Measurements from ENCODE around the gene TATDN2.
"Not testable (repeated sequence)": the region's sequence is repeated elsewhere in the genome, so short reads cannot be mapped to it uniquely, and the experiment has no call there.

The TATDN2 gene

GRCh38 chr3:10263646-10264363 is 15.5 kb downstream of the TATDN2 start:
- H3K4me3 ChIP-seq (ENCODE audit: low read length), result no peak overlapping the region
- peak; percentile 42 for DNase-seq (ENCODE audit: low read depth, low spot score)

- H3K4me3 ChIP-seq (ENCODE audit: low read length), result no peak overlapping the region
- no peak for DNase-seq (ENCODE audit: low read depth, low spot score)
Observed at GRCh38 chr3:10265833-10266232, 17.6 kb downstream of the TATDN2 start.

- DNase-seq (ENCODE audit: low read depth, low spot score); H3K4me3 ChIP-seq (ENCODE audit: low read length): not testable (repeated sequence)
Observed at GRCh38 chr3:10266936-10267335, 18.7 kb downstream of the TATDN2 start.

- H3K4me3 ChIP-seq (ENCODE audit: low read length), result no peak overlapping the region
- no peak for DNase-seq (ENCODE audit: low read depth, low spot score)
Observed at GRCh38 chr3:10268116-10268515, 19.9 kb downstream of the TATDN2 start.

- no peak overlapping the region for H3K4me3 ChIP-seq (ENCODE audit: low read length)
- DNase-seq (ENCODE audit: low read depth, low spot score), result no peak
Observed at GRCh38 chr3:10268930-10269329, 20.7 kb downstream of the TATDN2 start.

DNA sequence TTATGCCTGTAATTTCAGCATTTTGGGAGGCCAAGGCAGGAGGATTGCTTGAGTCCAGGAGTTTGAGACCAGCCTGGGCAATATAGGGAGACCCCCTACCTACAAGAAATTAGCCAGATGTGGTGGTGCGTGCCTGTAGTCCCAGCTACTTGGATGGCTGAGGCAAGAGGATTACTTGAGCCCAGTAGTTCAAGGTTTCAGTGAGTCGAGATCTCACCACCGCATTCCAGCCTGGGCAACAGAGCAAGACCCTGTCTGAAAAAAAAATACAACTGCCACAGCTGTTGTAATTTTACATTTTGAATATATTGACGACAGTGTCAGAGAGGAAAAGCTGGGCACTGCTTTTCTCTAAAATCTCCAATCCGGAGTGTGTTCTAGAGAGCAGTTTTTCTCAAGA is 21.2 kb downstream of the TATDN2 start:
- DNase-seq (ENCODE audit: low read depth, low spot score), result no peak
- H3K4me3 ChIP-seq (ENCODE audit: low read length), result no peak overlapping the region

DNA sequence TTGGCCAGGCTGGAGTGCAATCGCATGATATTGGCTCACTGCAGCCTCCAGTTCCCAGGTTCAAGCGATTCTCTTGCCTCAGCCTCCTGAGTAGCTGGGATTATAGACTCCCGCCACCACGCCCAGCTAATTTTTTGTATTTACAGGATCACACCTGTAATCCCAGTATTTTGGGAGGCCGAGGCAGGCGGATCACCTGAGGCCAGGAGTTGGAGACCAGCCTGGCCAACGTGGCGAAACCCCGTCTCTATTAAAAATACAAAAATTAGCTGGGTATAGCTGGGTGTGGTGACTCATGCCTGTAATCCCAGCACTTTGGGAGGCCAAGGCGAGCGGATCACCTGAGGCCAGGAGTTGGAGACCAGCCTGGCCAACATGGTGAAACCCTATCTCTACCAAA is 24.2 kb downstream of the TATDN2 start:
- H3K4me3 ChIP-seq (ENCODE audit: low read length); DNase-seq (ENCODE audit: low read depth, low spot score): not testable (repeated sequence)

DNA sequence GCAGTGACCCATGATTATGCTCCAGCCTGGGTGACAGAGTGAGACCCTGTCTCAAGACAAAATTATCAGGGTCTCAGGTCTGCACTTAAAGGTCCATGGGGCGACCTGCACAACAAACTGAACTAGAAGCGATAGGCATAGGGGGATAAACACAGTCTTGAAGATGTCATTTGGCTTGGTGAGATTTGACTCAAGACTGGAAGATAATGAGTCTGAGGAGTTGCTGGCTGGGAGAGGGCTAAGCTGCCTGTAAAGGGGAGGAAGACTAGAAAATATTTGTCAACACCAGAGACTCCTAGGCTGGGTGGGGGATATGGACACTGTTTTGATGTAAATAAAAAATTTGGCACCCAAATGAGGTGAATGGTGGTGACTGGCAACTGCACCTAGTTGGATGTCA is 24.7 kb downstream of the TATDN2 start:
- H3K4me3 ChIP-seq (ENCODE audit: low read length), result no peak overlapping the region
- no peak for DNase-seq (ENCODE audit: low read depth, low spot score)

- no peak for DNase-seq (ENCODE audit: low read depth, low spot score)
- no peak overlapping the region for H3K4me3 ChIP-seq (ENCODE audit: low read length)
Observed at GRCh38 chr3:10273702-10274305, 25.5 kb downstream of the TATDN2 start.

DNA sequence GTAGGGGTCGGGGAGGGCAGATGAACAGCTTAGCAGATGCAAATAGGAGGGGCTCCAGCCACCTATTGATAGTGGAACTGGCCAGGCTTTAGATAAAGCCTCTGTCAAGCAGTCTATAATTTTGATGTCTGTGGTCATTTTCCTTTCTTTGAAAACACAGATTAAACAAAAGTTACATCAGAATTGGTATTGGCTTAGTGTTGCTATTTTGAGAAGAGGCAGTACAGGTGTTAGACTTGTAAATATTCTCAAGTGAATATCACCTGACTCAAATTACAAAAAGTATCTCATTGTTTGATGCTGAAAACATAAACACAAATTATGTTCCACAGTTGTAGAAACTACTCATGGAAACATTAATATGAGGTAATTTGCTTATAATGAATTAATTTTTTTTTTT is 26.3 kb downstream of the TATDN2 start:
- DNase-seq (ENCODE audit: low read depth, low spot score), result no peak
- no peak overlapping the region for H3K4me3 ChIP-seq (ENCODE audit: low read length)

- DNase-seq (ENCODE audit: low read depth, low spot score), result no peak
- no peak overlapping the region for H3K4me3 ChIP-seq (ENCODE audit: low read length)
Observed at GRCh38 chr3:10277115-10277625, 28.9 kb downstream of the TATDN2 start.

DNA sequence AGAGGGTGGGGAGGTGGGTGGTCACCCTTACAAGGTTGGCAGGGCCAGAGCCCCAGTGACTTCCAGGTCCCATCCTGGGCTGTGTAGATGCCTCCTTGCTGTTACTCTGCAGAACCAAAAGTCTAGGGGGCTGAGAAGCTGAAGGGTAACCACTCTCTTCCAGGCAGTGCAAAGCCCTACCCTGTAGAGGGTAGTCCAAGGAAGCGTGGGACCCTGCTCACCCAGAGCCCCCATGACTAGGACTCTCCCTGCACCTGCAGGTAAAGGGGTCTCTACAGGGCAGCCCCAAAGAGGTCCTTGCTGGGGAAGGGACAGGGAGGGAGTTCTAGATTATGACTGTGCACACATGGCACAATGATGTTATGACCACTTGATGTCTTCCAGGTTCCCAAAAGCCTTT is 30.2 kb downstream of the TATDN2 start:
- DNase-seq (ENCODE audit: low read depth, low spot score), result no peak
- H3K4me3 ChIP-seq (ENCODE audit: low read length), result no peak overlapping the region

DNA sequence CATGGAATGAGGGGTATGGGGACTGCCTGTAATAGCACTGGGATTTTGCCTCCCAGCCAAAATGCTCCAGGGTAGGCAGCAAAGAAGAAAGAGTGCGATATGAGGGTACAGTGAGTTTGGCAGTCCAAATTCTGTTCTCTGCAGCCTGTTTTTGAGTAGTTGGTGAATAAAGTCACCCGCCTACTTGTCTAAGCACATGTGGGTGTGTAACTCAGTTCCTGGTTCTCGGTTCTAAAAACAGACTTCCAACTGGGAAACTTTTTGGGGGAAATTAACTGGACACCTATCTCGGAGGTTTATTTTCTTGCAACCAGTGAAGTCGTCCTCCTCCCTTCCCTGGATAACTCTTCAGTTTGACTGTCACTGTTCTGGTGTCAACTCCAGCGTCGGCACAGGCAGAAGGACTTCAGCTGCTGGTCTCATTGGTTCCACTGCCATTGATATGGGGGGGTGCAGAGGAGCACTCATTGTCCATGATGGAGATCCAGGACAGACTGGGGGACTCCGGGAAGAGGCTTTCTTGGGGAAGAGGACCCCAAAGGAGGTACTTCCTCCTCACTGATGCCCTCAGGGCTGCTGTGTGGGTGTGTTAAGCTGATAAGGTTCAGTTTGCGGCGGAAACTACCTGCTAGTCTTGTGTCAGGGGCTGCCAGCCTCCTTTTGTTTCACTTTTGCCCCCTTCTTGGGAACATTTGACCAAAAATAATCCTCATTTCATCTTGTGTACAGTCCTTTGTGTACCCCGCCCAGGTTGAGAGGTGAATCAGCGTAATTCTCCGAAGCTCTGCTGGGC is 31.3 kb downstream of the TATDN2 start:
- H3K4me3 ChIP-seq (ENCODE audit: low read length), result no peak overlapping the region
- no peak for DNase-seq (ENCODE audit: low read depth, low spot score)

GRCh38 chr3:10280177-10280529 is 31.9 kb downstream of the TATDN2 start:
- no peak overlapping the region for H3K4me3 ChIP-seq (ENCODE audit: low read length)
- DNase-seq (ENCODE audit: low read depth, low spot score), result no peak

- DNase-seq (ENCODE audit: low read depth, low spot score), result no peak
- H3K4me3 ChIP-seq (ENCODE audit: low read length), result no peak overlapping the region
Observed at GRCh38 chr3:10280571-10280970, 32.3 kb downstream of the TATDN2 start.

- no peak for DNase-seq (ENCODE audit: low read depth, low spot score)
Observed at GRCh38 chr3:10281951-10282350, 33.7 kb downstream of the TATDN2 start.

DNA sequence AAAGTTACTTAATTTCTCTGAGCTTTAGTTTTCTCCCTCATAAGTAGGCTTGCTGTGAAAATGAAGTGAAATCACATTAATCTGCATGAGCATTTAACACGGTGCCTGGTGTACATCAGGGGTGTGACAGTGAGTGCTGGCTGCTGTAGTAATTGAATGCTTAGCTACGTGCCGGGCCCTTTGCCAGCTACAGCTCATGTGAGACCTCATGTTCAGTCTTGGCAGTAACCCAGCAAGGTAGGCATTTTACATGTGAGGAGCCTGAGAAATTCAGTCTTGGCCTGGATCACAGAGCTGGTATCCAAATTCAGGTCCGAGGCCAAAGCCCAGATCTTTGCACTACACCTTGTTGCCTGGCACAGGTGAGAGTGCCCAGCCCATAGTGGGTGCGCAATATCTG is 35.4 kb downstream of the TATDN2 start:
- DNase-seq (ENCODE audit: low read depth, low spot score), result no peak
- no peak overlapping the region for H3K4me3 ChIP-seq (ENCODE audit: low read length)

More at GRCh38 chr3:10281951-10282350, 33.7 kb downstream of the TATDN2 start:
- no peak overlapping the region for H3K4me3 ChIP-seq (ENCODE audit: low read length)

- no peak for DNase-seq (ENCODE audit: low read depth, low spot score)
- no peak overlapping the region for H3K4me3 ChIP-seq (ENCODE audit: low read length)
Observed at GRCh38 chr3:10284496-10284895, 36.2 kb downstream of the TATDN2 start.

DNA sequence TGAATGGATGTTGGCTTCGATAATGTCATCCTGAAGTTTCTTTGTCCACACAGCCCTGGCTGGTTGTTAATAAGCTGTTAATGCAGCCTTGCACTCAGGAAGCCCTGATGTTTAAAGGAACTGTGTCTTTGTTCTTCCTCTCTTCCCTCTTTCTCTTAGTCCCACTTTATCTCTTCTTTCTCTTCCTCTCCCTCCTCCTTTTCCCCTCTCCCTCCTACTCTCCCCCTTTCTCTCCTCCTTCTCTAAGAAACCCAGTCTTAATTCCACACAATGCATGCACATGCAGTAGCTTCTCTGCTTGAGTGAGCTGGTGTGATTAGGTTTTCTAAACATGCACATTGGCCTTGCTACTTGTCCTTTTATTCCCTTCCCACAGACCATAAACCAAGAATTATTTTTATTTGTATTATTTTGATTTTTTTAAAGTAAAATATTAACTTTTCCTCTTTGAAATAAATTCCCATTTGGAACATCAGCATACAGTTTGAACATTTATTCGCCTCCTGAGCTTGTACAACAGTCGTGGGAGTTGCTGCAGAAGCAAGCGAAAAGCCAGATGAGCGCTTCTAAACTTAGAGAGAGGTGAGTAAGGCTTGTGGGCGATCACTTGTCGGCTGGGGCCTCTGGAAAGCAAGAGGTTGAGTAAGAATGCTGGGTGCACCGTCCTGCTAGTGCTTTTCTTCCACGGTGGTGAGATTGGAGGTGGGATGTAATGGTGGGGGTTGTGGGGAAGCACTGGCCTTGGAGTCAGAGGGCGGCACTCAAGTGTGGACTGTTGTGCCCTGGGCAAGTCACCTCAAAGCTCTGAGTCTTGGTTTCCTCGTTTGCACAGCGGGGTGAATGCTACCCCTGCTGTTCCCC is 37.2 kb downstream of the TATDN2 start:
- no peak for DNase-seq (ENCODE audit: low read depth, low spot score)
- no peak overlapping the region for H3K4me3 ChIP-seq (ENCODE audit: low read length)
